GM21515 (cell line): Measurements from ENCODE around the gene ERG28.

Experiments
- ATAC-seq: cut with Tn5 transposase; IDR thresholded peaks from one replicate; pipeline ENCODE4 v1.9.1; 2021; ENCODE audit not compliant: unreplicated experiment

The ERG28 gene

DNA sequence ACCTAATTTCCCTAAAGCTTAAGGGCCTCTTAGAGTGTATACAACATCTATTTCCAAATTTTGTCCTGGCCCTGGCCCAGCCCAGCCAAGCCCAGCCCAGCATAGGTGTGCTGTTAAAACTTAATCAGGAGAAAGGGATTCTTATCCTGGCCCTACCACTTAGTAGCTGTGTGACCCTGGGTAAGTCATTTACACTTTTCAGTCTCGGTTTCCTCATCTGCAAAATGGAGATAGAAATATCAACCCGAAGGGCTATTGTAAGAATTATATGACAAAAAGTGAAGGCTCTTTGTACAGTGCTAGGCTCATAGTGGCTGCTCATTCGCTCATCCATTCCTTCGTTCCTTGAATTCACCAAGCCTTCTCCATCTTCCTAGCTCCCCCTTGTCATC is 442 bp downstream of the ERG28 start:
- no peak for ATAC-seq

- no peak for ATAC-seq
Measured at GRCh38 chr14:75658957-75659356, 1.7 kb downstream of the ERG28 start.

GRCh38 chr14:75657331-75657730 is 3.3 kb downstream of the ERG28 start:
- ATAC-seq = no peak

DNA sequence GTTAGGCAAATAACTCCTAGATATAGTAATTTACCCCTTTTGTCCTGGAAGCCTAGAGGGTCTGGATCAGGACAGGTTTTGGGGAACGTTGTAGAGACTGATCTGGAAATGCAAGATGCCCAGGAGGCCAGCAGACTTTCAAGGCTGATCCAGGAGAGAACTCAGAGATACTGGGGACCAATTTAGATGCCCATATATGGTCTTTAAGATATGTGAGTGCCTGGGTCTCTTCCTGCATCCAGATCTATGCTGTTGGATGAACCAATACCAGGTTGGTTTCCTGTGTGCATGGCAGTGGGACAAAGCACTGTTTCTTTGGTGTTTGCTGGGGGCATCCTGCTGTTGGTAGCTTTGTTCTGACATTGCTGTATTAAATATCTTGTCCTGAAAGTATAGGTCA is 5.4 kb downstream of the ERG28 start:
- ATAC-seq = no peak

DNA sequence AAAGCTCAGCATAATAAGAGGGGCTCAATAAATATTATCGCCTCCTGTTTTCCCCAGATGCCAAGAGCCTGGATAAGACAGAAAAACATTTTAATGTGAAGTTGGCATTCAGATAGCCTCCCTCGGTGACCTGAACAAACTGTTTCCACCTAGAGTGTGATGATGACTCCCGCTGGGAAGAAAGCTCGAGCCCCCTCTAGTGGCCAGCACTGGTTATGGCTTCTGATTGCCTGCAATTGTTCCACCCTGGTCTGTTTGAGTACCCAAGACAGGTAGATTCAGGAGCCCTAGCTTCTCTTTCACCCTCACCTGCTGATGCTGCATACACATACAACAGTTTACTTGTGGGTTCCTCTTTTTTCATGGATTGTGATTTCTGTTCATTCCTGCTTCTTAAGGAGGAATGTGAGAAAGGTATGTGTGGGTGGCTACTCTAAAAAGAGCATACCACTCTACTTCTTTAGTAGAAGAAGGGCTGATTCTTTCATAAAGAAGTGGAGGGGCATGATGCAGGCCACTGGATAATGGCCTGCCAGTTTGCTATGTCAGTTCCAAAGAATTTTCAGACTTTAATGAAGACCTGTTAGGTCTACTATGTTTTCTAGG is 6.4 kb downstream of the ERG28 start:
- ATAC-seq = no peak

DNA sequence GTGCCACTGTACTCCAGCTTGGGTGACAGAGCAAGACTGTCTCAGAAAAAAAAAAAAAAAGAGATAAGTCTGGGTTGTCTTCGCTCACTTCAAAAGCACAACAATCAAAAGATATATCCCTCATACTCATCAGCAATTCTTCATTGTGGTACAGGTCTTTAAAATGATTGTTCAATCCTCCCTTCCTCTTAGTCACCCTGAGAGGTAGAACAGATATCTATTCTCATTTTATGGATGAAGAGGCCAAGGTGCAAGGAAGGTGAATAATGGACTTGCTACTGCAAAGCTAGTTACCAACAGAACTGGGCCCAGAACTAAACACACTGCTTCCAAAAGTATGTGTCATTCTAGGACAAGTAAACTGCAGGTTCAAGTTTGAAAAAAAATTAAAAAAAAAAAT is 7.1 kb downstream of the ERG28 start:
- ATAC-seq = no peak

- no peak for ATAC-seq
Measured at GRCh38 chr14:75650253-75651058, 10.2 kb downstream of the ERG28 start.

DNA sequence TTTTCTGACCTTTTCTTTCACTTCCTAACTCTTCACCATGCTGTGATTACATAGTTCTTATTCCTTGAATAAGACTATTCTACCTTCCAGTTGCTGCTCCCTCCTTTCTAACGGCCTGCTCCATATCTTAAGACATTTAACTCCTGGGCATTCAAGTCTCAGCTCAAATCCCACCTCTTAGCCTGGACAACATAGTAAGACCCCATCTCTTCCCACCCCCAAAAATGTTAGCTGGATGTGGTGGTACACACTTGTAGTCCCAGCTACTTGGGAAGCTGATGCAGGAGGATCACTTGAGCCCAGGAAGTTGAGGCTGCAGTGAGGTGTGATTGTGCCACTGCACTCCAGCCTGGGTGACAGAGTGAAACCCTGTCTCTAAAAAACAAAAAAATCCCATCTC is 10.9 kb downstream of the ERG28 start:
- no peak for ATAC-seq

GRCh38 chr14:75649337-75649736 is 11.3 kb downstream of the ERG28 start:
- ATAC-seq = no peak

- ATAC-seq = no peak
Measured at GRCh38 chr14:75648066-75648838, 12.4 kb downstream of the ERG28 start.

DNA sequence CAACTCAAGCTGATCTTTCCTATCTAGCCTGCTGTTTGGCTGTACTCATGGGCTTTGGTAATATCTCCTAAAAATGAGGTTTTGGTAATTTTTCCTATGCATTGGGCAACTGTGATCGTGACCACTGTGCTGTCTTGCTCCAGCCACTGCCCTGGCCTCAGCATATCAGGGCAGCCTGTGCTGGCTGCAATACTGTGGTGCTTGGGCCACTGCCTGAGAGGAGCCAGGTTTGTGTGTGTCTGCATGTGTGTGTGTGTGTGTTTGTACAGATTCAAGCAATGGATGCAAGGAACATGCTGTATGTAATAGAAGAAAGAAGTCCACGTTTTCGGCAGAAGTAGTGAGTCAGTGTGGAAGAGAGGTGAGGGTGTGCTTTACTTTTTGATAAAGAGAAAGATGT is 13.0 kb downstream of the ERG28 start:
- no peak for ATAC-seq

GRCh38 chr14:75646762-75647161 is 13.9 kb downstream of the ERG28 start:
- ATAC-seq = no peak

DNA sequence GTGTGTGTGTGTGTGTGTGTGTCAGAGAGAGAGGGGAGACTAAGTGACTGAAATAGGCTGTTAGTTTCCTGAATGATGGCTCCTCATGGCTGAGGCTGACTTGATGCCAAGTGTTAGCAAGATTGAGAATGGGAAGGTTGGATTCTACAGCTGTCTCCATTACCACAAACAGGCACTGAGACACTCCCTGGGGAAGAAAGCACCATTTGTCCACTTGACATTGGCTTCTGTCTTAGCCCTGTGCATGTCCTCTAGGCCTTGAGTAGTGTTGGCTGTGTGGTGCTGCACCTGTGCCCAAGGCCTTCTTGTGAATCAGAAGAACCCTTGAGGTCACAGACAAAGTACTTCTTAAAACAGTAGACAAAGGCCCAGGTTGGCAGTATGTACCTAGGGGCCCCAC is 15.6 kb downstream of the ERG28 start:
- no peak for ATAC-seq

GRCh38 chr14:75643985-75644384 is 16.7 kb downstream of the ERG28 start:
- ATAC-seq = no peak

- no peak for ATAC-seq
Measured at GRCh38 chr14:75640876-75641275, 19.8 kb downstream of the ERG28 start.

GRCh38 chr14:75636100-75636692 is 24.5 kb downstream of the ERG28 start:
- ATAC-seq = no peak

DNA sequence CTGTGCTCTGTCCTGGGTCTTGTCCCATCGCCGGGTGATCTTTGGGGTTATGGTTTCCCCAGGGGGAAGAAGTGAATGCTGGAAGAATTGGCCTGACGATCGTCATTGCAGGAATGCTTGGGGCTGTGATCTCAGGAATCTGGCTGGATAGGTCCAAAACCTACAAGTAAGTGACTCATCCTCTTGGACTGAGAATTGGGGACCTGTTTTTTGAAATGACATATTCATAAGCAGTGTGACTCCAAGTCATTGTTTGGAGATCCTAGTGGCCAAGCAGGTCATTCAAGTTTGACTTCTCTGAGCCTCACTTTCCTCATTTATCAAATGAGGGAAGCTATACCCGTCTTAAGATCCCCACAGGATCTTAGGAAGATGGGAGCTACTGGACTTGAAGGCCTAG is 25.8 kb downstream of the ERG28 start:
- no peak for ATAC-seq

DNA sequence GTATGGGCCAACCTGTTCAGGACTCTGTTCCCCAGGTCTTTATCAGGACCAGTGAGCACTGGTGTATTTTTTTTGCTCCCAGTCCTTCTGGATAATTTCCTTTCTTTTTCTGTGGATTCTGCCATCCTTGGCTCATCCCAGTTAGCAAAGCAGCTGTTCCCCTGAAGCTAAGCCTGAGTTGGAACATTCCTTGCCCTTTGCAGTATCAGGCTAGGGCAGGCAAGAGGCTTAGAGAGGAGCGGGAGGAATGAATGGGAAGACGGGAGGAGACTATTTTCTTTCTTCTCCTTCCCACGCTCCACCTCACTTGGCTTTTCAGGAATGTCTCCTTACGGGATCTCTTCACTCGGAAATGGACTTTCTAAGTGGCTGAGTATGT is 29.2 kb downstream of the ERG28 start:
- no peak for ATAC-seq

DNA sequence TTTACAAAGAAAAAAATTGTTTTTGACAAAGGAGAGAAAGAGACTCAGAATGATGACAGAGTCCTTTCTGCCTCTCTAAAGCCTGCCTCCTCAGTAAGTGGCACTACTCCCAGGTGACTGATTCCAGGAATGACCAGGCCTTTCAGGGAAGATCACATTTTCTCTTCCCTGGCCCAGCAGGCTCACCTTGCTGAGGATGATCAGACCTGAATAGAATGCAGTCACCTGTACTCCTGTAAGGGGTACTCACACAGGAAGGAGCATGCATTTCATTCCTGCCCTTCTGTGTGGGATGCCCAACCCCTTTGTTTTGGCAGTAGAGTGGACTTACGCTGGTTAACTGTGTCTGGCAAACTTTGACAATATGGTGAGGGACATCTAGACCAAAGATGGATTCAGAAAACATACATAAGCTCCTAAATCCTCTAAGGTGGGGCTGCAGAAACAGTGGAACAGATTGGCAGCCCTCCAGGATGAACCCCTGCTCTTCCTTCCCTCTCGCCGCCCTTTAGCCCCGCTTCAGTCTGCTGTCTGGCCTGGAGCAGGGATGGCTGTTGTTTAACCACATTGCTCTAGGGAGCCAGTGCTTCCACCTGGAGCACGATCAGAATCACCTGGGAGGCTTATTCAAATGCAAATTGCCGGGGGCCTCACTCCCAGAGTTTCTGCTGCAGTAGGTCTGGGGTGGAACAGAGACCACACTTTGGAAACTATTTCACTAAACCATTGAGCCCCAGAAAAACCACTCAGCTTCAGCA is 29.8 kb downstream of the ERG28 start:
- no peak for ATAC-seq

- ATAC-seq = no peak
Measured at GRCh38 chr14:75628816-75629215, 31.9 kb downstream of the ERG28 start.

GRCh38 chr14:75627406-75627805 is 33.3 kb downstream of the ERG28 start:
- no peak for ATAC-seq
